Glutamatergic neuron (in vitro differentiated cells): ENCODE results near the gene SULT1A1. TPM values are rescaled to one million over a fixed set of nuclear protein-coding genes. Genes with fewer than 3 reads are reported as not detected.
"Not testable (repeated sequence)": the region's sequence is repeated elsewhere in the genome, so short reads cannot be mapped to it uniquely, and the experiment has no call there.

Source experiments
- DNase-seq: peaks from one replicate; pipeline ENCODE4 v3.0.0; 2022
- H3K27ac Mint-ChIP-seq: one replicate; pipeline ENCODE4 v1.8.0; 2020; ENCODE audit warnings: mild to moderate bottlenecking, mixed read lengths, inconsistent platforms; ENCODE audit not compliant: unreplicated experiment
- H3K27me3 Mint-ChIP-seq: one replicate; pipeline ENCODE4 v1.8.0; 2020; ENCODE audit warnings: mild to moderate bottlenecking, moderate library complexity, mixed read lengths, inconsistent platforms; ENCODE audit not compliant: unreplicated experiment
- H3K36me3 Mint-ChIP-seq: one replicate; pipeline ENCODE4 v1.8.0; 2020; ENCODE audit warnings: mild to moderate bottlenecking, mixed read lengths, inconsistent platforms; ENCODE audit not compliant: unreplicated experiment
- H3K4me1 Mint-ChIP-seq: one replicate; pipeline ENCODE4 v1.8.0; 2020; ENCODE audit warnings: mild to moderate bottlenecking, low read depth, mixed read lengths, inconsistent platforms; ENCODE audit not compliant: unreplicated experiment
- H3K4me3 Mint-ChIP-seq: one replicate; pipeline ENCODE4 v1.8.0; 2020; ENCODE audit warnings: mild to moderate bottlenecking, mixed read lengths, inconsistent platforms; ENCODE audit not compliant: unreplicated experiment
- H3K9me3 Mint-ChIP-seq: one replicate; pipeline ENCODE4 v1.8.0; 2020; ENCODE audit warnings: mild to moderate bottlenecking, moderate library complexity, mixed read lengths, inconsistent platforms; ENCODE audit not compliant: unreplicated experiment
- total RNA-seq: library from RNA; stranded (reverse); fragmentation: NEBNext Ultra II Directional; extraction: Animal tissue kit (Norgen Biotek cat#: 25700); gene quantifications from one replicate; pipeline ENCODE4 v1.2.1, GENCODE V29; 2021; ENCODE audit not compliant: unreplicated experiment
- TF ChIP-seq, protein P1 (sequence below): fragments of 200-600 bp; sonication (generic); IDR thresholded peaks from one replicate; pipeline ENCODE4 v1.5.0; 2021; ENCODE audit not compliant: partially characterized antibody, unreplicated experiment

Gene SULT1A1
- total RNA-seq, 1 donor from 2014 or later: 0.54 TPM

DNA sequence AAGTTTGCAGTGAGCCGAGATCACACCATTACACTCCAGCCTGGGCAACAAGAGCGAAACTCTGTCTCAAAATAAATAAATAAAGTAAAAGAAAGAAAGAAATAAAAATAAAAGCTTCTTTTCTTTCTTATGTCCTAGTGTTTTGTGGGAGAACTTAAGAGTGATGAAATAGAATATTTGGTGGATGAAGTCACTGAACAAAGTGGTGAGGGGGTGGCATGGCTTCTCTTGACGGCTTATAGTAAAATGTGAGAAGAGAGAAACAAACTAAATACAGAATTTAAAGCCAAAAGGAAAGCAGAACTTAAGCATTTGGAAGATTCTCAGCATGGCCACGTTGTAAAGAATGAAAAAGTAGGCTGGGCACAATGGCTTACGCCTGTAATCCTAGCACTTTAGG, 40.8 kb downstream of the SULT1A1 start:
- Mint-ChIP-seq H3K27me3 (peaks cover 4% of the 10 kb centered on the region), H3K9me3 (peaks cover 1% of the 10 kb centered on the region), H3K36me3 (peaks cover 11% of the 10 kb centered on the region), H3K4me1 (peaks cover 13% of the 10 kb centered on the region), H3K4me3 (no peak overlapping the region), H3K27ac (no peak overlapping the region)
- no peak for DNase-seq
- TF ChIP-seq, protein P1, sequence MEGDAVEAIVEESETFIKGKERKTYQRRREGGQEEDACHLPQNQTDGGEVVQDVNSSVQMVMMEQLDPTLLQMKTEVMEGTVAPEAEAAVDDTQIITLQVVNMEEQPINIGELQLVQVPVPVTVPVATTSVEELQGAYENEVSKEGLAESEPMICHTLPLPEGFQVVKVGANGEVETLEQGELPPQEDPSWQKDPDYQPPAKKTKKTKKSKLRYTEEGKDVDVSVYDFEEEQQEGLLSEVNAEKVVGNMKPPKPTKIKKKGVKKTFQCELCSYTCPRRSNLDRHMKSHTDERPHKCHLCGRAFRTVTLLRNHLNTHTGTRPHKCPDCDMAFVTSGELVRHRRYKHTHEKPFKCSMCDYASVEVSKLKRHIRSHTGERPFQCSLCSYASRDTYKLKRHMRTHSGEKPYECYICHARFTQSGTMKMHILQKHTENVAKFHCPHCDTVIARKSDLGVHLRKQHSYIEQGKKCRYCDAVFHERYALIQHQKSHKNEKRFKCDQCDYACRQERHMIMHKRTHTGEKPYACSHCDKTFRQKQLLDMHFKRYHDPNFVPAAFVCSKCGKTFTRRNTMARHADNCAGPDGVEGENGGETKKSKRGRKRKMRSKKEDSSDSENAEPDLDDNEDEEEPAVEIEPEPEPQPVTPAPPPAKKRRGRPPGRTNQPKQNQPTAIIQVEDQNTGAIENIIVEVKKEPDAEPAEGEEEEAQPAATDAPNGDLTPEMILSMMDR: no peak

DNA sequence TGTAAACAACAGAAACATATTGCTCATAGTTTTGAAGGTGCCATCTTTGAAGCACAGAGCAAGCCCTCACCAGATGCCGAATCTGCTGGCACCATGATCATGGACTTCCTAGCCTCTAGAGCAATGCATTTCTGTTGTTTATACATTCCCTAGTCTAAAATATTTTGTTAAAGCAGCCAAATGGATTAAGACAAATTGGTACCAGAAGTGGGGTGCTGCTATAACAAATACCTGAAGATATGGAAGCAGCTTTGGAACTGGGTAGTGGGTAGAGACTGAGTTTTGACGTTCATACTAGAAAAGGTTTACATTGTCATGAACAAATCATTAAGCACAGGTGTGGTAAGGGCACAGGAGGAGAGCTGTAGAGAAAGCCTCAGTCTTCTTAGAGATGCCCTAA, 42.6 kb downstream of the SULT1A1 start:
- H3K27me3 Mint-ChIP-seq: peaks cover 5% of the 10 kb centered on the region
- H3K4me3 Mint-ChIP-seq: no peak overlapping the region
- TF ChIP-seq, protein P1: no peak
- no peak overlapping the region for H3K27ac Mint-ChIP-seq
- no peak for DNase-seq
- peaks cover 1% of the 10 kb centered on the region for H3K9me3 Mint-ChIP-seq
- no peaks in the 10 kb centered on the region for H3K4me1 Mint-ChIP-seq
- H3K36me3 Mint-ChIP-seq: peaks cover 11% of the 10 kb centered on the region

DNA sequence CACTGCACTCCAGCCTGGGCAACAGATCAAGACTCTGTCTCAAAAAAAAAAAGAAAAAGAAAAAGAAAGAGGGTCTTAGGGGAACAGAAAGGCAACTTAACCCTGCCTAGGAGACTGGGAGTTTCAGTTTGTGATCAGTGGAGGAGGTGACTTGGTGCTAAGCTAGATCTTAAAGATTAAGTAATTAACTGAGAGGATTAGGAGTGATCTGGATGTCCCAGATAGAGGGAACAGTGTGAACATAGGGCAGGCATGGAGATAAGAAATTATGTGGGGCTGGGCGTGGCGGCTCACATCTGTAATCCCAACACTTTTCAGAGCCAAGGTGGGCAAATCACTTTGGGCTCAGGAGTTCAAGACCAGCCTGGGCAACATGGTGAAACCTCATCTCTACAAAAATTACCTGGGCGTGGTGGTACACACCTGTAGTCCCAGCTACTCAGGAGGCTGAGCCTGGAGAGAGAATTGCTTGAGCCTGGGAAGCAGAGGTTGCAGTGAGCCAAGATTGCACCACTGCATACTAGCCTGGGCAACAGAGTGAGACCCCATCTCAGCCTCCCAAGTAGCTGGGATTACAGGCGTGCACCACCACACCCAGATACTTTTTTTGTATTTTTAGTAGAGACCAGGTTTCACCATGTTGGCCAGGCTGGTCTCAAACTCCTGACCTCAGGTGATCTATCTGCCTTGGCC, 43.5 kb downstream of the SULT1A1 start:
- H3K9me3 Mint-ChIP-seq, DNase-seq, H3K27ac Mint-ChIP-seq, H3K27me3 Mint-ChIP-seq, H3K4me3 Mint-ChIP-seq, H3K4me1 Mint-ChIP-seq: not testable (repeated sequence)
- H3K36me3 Mint-ChIP-seq: peaks cover 11% of the 10 kb centered on the region

DNA sequence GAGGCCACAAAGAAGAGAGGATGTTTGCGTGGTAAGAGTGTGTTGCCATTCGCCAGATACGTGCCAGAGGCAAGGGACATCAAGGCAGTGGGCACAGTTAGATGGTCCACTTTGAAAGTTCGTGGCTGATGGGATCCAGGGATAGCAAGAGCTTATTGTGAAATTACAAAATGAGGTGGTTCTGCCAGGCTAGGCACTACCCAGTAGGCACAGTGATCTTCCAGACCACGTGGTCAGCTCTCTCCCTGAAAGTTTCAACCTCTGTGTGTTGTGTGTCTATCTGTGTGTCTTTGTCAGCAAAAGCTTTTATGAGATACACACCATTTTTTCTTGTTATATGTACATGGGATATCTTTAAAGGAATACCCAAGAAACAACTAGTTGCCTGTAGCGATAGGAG, 46.6 kb downstream of the SULT1A1 start:
- peaks cover 3% of the 10 kb centered on the region for H3K27me3 Mint-ChIP-seq
- no peak overlapping the region for H3K27ac Mint-ChIP-seq
- H3K36me3 Mint-ChIP-seq: peaks cover 16% of the 10 kb centered on the region
- H3K9me3 Mint-ChIP-seq: peaks cover 1% of the 10 kb centered on the region
- no peaks in the 10 kb centered on the region for H3K4me1 Mint-ChIP-seq
- DNase-seq: no peak
- H3K4me3 Mint-ChIP-seq: no peak overlapping the region
- TF ChIP-seq, protein P1: no peak

DNA sequence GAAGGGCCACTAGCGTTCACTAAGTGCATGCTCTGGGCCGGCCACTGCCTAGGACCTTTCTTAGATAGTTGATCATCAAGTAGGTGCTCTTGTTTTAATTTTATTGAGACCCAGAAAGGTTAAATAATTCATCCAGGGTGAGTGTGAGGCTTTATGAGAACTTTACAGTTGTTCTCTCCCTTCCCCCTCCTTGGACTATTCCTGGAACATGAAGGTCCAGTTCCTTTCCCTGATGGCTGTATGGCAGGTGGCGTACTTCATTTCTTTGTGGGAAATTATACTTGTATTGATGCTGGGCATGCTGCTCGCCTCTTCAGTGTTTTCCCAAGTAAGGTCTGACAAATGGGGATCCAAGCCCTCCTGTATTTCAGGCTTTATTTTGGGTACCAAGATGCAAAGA, 47.6 kb downstream of the SULT1A1 start:
- Mint-ChIP-seq H3K27me3 (peaks cover 3% of the 10 kb centered on the region), H3K27ac (no peak overlapping the region), H3K36me3 (peaks cover 11% of the 10 kb centered on the region), H3K4me1 (no peaks in the 10 kb centered on the region), H3K4me3 (no peak overlapping the region), H3K9me3 (peaks cover 1% of the 10 kb centered on the region)
- TF ChIP-seq, protein P1: no peak
- no peak for DNase-seq
